ENCODE data around the gene SPACDR. TPM values are rescaled to one million over a fixed set of nuclear protein-coding genes. Genes with fewer than 3 reads are reported as not detected.

The SPACDR gene
- total RNA-seq, 1 experiment from 2014 or later = not detected

DNA sequence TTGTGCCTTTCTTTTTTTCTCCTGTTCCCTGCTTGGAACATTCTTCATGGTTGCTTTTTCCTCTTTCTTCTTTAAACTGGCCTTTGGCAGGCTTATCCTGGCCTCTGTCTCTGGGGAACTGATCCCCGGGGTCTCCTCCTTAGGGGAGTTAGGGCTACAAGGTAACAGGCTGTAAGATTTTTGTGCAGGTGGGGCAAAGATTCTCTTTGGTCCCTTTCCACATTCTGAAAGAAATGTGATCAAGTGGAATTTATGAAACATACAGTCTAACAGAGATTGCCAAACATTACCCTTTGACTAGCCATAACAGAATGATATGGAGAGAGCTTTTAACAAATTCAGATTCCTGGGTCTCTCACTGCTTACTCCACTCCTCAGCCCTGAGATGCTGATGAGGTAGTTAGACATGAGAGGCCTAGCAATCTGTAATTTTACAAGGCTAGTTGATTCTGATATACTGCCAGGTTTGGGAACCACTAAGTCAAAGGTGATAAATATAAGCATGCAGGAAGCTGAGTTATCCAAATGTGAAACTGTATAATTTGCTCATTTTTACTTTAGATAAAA lies 44.3 kb downstream of the SPACDR start:
- no peak overlapping the region for H3K23ac ChIP-seq (ENCODE audit: insufficient read length, low read depth, low read length)
- TF ChIP-seq, protein P1, sequence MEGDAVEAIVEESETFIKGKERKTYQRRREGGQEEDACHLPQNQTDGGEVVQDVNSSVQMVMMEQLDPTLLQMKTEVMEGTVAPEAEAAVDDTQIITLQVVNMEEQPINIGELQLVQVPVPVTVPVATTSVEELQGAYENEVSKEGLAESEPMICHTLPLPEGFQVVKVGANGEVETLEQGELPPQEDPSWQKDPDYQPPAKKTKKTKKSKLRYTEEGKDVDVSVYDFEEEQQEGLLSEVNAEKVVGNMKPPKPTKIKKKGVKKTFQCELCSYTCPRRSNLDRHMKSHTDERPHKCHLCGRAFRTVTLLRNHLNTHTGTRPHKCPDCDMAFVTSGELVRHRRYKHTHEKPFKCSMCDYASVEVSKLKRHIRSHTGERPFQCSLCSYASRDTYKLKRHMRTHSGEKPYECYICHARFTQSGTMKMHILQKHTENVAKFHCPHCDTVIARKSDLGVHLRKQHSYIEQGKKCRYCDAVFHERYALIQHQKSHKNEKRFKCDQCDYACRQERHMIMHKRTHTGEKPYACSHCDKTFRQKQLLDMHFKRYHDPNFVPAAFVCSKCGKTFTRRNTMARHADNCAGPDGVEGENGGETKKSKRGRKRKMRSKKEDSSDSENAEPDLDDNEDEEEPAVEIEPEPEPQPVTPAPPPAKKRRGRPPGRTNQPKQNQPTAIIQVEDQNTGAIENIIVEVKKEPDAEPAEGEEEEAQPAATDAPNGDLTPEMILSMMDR (conservative IDR thresholded peaks at IDR 0.05) = no peak
- H3K9me3 ChIP-seq (ENCODE audit: control insufficient read depth, low read depth, low read length) = no peaks in the 10 kb centered on the region
- no peak overlapping the region for H2BK120ac ChIP-seq (ENCODE audit: low read depth, low read length, poor library complexity, severe bottlenecking)
- no peaks in the 10 kb centered on the region for H3K79me2 ChIP-seq (ENCODE audit: insufficient read depth, low read length)
- H3K27ac ChIP-seq (ENCODE audit: insufficient read length, low read depth, low read length) = no peak overlapping the region
- Mint-ChIP-seq H3K27ac (peak overlapping the region in 1 of 3 experiments; percentile 13; a peak in 2 of 7 replicates), H3K4me3 (no peak overlapping the region), H3K9me3 (no peaks in the 10 kb centered on the region), H3K27me3 (ENCODE audit: low read depth) (no peaks in the 10 kb centered on the region; the same call in none of the 2 replicates), H3K36me3 (ENCODE audit: insufficient read depth in 1 of 3, low read depth in 3 of 3) (no peaks in the 10 kb centered on the region), H3K4me1 (no peaks in the 10 kb centered on the region)
- no peak for DNase-seq
- H3K18ac ChIP-seq (ENCODE audit: insufficient read length, low read depth, low read length) = no peak overlapping the region
- H3K14ac ChIP-seq (ENCODE audit: insufficient read depth, low read length) = no peak overlapping the region
- H2BK20ac ChIP-seq (ENCODE audit: low read depth, low read length, poor library complexity, severe bottlenecking) = no peak overlapping the region
- H4K5ac ChIP-seq (ENCODE audit: insufficient read length, low read depth, low read length) = no peak overlapping the region
- no peak overlapping the region for H4K8ac ChIP-seq (replicated peaks; ENCODE audit: insufficient read length, low read depth, low read length)
- no peak overlapping the region for H4K91ac ChIP-seq (ENCODE audit: insufficient read length, low read depth, low read length)
- H3K56ac ChIP-seq (ENCODE audit: insufficient read length, low read depth, low read length) = no peak overlapping the region
- no peak overlapping the region for H2BK5ac ChIP-seq (ENCODE audit: insufficient read length, low read length)
- H4K20me1 ChIP-seq (ENCODE audit: control insufficient read depth, insufficient read depth, insufficient read length) = no peaks in the 10 kb centered on the region
- no peak overlapping the region for H3K9ac ChIP-seq (ENCODE audit: extremely low read depth, insufficient read length, low read length)
- no peak overlapping the region for H2BK15ac ChIP-seq (ENCODE audit: low read depth, low read length)
- no peaks in the 10 kb centered on the region for H3K23me2 ChIP-seq (ENCODE audit: insufficient read length, low read depth, low read length, poor library complexity, severe bottlenecking)
- H3K4me2 ChIP-seq (ENCODE audit: insufficient read depth, insufficient read length, low read length) = no peak overlapping the region
- no peak overlapping the region for H2AFZ ChIP-seq (ENCODE audit: low read length)
- no peaks in the 10 kb centered on the region for H3K79me1 ChIP-seq (ENCODE audit: insufficient read depth, low read depth, low read length, poor library complexity, severe bottlenecking)
- no peak overlapping the region for H3K4ac ChIP-seq (ENCODE audit: low read depth, low read length)
- H3K27me3 ChIP-seq (ENCODE audit: insufficient read depth, low read length) = no peaks in the 10 kb centered on the region
- no peak overlapping the region for H2BK12ac ChIP-seq (ENCODE audit: insufficient read length, low read depth, low read length)
- no CpG with 5 or more reads among the region's 1 CpG for WGBS (ENCODE audit: extremely low coverage, insufficient read length, low lambda C conversion rate)
- H3T11ph ChIP-seq (ENCODE audit: low read length) = no peak overlapping the region
- no peak overlapping the region for H2AK5ac ChIP-seq (ENCODE audit: insufficient read length, low read length)
- H3K4me1 ChIP-seq (ENCODE audit: insufficient read depth, low read length) = no peaks in the 10 kb centered on the region

All from H9 (cell line).